ENCODE data around the gene IRF9.

The IRF9 gene

DNA sequence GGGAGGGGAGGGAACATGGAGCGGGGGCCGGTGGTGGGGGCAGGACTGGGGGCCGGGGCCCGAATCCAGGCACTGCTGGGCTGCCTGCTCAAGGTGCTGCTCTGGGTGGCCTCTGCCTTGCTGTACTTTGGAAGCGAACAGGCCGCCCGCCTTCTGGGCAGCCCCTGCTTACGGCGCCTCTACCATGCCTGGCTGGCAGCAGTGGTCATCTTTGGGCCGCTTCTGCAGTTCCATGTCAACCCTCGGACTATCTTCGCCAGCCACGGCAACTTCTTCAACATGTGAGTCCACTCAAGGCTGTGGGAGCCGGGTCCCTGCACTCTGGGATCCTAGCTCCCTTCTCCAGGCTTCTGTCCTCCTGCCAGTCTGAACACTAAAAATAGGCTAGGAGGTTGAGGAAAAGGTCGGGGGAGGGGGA lies 29.5 kb upstream of the IRF9 start:
- no peak for DNase-seq (ENCODE audit: low read depth in 2 of 2)

DNA sequence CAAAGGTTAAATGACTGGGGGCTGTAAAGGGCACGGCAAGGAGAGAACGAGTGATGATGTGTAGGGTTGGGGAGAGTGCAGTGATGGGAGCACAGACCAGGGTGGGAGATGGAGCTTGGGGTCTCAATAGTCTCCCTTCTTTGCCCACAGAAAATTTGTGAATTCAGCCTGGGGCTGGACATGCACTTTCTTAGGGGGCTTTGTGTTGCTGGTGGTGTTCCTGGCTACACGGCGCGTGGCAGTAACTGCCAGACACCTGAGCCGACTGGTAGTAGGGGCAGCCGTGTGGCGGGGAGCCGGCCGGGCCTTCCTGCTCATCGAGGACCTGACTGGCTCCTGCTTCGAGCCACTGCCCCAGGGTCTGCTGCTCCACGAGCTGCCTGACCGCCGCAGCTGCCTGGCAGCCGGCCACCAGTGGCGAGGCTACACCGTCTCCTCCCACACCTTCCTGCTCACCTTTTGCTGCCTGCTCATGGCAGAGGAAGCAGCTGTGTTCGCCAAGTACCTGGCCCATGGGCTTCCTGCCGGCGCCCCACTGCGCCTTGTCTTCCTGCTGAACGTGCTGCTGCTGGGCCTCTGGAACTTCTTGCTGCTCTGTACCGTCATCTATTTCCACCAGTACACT lies 28.9 kb upstream of the IRF9 start:
- no peak for DNase-seq (ENCODE audit: low read depth in 2 of 2)

- no peak for DNase-seq (ENCODE audit: low read depth in 2 of 2)
Measured at GRCh38 chr14:24132976-24133375, 28.1 kb upstream of the IRF9 start.

- DNase-seq (ENCODE audit: low read depth in 2 of 2), result no peak
Measured at GRCh38 chr14:24133735-24134134, 27.3 kb upstream of the IRF9 start.

GRCh38 chr14:24135584-24135833 lies 25.6 kb upstream of the IRF9 start:
- no peak for DNase-seq (ENCODE audit: low read depth in 2 of 2)

DNA sequence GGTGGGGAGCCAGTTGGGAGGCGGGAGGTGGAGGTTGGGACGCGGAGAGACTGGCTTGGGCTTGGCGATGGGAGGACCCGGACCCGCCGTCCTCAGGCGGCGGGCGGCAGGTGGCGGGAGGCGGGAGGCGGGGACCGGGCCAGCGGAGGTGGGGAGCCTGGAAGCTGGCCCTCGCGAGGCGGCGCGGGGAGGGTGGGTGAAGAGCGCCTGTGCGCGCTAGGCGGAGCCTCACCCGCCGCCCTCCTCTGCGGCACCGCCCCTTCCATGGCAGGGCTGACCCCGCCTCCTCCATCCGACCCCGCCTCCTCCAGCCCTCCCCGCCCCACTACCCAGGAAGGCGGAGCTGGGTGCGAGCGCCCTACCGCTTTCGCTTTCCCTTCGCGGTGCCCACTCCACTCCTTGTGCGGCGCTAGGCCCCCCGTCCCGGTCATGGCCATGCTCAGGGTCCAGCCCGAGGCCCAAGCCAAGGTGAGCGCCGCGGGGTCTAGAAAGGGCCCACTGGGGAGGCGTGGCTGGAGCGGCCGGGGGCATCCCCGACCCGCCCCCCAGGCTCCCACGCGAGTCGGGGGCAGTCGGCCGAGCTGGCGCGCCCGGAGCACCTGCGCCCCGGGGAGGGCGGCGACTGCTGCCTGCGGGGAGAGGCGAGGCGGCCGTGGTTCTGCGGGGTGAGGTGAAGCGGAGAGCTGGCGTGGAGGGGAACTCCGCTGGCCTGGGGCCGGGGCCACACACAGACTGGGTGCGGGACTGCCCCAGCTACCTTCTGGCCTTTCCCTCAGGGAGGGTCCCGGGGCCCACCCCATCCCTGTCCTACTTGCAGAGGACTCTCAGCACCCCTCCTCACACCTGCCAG lies 25.0 kb upstream of the IRF9 start, which contains the start of gene PSME1:
Gene PSME1 (plus strand): TSS at position 361 of the 850 bp plus-strand sequence. CDS start 69 bp downstream, at position 430.
- peak; percentile 87 to 93 for DNase-seq (ENCODE audit: low read depth in 2 of 2)

DNA sequence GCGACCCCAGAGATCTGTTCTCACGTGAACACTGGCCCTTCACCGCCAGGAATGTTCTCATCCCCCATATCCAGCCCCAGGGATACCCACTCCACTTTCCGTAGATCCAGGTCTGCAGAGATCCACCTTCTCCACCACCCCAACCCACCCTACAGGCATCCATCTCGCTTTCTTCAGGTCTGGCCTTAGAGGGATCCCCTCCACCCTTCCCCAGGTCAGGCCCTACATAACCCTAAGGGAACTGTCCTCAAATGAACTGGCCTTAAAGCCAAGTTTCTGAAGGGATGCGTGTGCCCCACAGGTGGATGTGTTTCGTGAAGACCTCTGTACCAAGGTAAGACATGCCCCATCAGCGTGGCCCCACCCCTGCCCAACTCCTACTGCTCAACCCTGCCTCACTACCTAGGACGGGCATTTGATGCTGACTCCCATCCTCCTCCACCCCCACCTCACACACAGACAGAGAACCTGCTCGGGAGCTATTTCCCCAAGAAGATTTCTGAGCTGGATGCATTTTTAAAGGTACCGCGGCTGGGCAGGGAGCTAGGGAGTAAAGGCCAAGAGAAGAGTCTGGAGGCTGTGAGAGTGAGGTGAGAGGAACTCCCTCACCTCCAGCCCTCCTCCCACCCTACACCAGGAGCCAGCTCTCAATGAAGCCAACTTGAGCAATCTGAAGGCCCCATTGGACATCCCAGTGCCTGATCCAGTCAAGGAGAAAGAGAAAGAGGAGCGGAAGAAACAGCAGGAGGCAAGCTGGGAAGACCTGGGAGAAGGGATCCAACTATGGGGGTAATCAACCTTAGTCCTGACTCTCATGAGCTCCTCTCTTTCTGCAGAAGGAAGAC lies 24.2 kb upstream of the IRF9 start:
- no peak for DNase-seq (ENCODE audit: low read depth in 2 of 2)

- no peak for DNase-seq (ENCODE audit: low read depth in 2 of 2)
Measured at GRCh38 chr14:24137529-24138395, 23.3 kb upstream of the IRF9 start.

- no peak for DNase-seq (ENCODE audit: low read depth in 2 of 2)
Measured at GRCh38 chr14:24138396-24139271, 22.4 kb upstream of the IRF9 start.

DNA sequence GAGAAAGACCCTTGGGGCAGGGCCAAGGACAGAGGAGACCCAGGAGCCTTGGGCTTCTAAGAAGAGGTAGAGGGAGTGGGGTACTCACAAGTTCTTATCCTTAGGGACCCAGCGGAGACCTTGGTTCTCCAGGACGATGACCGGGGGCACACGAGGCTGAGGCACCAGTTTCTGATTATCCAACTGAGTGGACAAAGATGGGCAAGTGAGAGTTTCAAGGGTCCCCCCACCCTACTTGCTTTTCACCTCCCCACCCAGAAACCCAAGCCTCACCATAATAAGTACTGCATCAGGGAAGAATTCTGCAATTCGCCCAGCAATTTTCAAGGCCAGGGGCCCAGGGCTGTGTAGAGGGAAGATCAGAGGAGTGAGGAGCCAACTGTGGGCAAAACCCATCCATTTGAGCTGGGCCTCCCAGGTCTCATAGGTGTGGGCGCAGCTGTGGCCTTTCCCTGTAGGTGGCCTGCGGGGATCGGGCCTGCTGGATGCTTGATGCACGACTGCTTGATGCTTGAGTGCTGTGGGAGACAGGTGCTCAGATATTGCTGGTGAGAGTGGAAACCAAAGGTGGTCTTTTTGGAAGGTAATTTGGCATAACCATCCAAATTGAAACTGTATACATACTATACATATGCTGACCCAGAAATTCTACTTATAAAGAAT lies 21.7 kb upstream of the IRF9 start:
- no peak for DNase-seq (ENCODE audit: low read depth in 2 of 2)

- DNase-seq (ENCODE audit: low read depth in 2 of 2), result peak; percentile 99 to 100
Measured at GRCh38 chr14:24141097-24141880, 19.8 kb upstream of the IRF9 start, which contains the start of gene EMC9. EMC9 (minus strand) TSS chr14:24141591; CDS start chr14:24141304, 287 bp downstream.

- no peak for DNase-seq (ENCODE audit: low read depth in 2 of 2)
Measured at GRCh38 chr14:24143511-24143910, 17.6 kb upstream of the IRF9 start.

DNA sequence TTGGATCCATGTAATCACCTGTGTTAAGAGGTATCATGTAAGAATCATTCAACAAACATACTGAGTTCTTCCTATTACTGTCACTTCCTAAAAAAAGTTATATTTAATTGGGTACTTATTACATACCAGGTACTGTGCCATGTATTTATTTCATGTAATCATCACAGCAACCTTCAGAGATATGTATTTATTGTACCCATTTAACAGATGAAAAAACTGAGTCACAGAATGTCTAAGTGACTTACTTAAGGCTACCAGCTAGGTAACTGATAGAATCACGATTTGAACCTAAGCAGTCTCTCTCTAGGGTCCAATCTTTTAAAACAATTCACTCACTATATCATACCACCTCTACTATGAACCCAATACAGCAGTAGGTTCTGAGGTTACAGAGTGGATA lies 16.6 kb upstream of the IRF9 start:
- no peak for DNase-seq (ENCODE audit: low read depth in 2 of 2)

- no peak for DNase-seq (ENCODE audit: low read depth in 2 of 2)
Measured at GRCh38 chr14:24145219-24145618, 15.8 kb upstream of the IRF9 start.

DNA sequence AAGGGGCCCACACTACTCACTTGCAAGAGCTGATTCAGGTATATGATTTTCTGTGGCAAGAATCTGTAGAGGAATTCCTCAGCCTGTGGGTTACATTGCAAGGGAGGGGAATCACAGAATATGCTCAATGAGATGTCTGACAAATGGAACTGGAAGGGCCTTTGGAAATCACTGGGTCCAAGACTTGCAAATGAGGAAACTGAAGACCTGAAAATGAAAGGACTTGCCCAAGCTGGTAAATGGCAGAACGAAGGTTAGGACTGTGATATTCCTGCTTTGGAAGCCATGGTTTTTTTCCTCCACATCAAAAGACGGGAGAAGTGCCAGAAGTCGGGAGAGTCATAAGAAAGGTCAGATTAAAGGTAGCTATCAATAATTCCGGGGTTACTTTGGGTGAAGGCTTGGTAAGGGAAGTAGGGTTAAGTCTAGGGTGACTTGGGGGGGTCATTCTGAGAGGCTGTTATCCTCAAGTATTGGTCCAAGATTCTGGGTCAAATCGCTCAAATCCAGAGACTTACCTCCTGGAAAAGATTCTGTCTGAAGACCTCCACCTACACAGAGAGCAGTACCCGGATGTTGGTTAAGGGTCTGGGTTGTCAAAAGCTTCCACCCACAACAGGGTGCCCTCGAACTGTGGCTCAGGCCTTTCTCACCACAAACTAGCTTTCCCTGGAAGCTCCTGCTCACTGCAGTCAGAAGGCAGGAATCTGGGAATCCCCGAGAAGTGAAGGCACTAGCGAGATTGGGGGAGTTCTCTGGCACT lies 15.2 kb upstream of the IRF9 start:
- DNase-seq (ENCODE audit: low read depth in 2 of 2), result no peak

DNA sequence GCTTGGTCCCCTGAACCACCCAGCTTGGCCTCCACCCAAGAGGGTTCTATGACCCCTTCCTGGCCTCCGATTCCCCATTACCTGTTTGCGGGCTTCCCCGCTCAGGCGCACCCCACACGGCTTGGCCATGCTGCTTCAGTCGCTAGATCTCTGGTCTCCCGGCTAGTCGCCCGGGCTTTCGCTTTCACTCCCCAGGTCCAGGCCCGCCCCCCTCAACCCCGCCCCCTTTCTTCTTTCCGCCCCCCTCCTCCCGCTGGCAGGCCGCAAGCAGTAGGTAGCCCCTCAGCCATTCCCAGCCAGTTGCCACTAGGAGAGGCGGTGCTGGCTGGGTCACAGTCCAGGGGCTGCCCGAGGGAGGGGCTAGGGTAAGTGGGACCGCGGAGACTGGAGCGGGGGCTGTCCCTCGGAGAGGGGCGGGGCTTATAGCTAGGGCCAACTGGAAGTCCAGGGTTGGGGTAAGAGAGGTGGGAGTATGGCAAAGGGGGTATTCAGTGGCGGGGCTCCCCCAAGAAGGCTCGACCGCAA lies 14.6 kb upstream of the IRF9 start, which contains the start of gene PSME2:
Gene PSME2 (minus strand): TSS at position 158 of the 525 bp plus-strand sequence. CDS start 29 bp downstream, at position 129.
- peak; percentile 75 to 86 for DNase-seq (ENCODE audit: low read depth in 2 of 2)

DNA sequence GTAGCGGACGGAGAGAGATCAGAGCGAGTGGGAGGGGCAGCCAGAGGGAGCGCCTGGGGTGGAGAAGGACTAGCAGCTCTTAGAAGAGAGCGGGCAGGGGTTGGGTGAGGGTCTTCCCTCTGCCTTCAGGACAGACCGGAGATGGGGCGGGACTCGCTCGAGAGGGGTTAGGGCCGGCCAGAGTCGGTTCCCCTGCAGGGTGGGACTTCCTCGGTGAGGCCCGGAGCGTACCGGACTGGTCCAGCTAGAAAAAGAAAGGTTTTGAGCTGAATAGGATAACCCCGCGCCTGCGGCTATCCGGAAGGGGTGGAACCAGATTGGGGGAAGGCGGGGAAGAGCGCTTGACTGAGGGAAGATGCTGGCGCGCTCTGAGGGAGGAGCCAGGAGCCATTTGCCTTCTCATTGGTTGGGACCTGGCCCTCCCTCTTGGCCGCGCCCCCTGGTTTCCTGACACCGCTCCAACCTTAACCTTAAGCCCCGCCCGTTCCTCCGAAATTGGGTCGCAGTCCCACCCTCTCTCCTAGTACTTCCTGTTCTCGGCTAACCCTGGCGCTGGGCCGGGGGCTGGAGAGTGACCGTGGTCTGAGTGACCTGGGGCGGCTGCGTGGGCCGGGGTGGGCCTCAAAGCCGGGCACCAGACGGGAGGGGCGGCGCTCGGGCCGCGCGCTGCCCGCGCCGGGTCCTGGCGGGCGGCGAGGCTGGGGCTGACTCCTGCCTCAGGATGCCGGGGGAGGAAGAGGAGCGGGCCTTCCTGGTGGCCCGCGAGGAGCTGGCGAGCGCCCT lies 13.9 kb upstream of the IRF9 start, which contains the start of gene RNF31:
Gene RNF31 (plus strand): TSS at position 521 of the 783 bp plus-strand sequence. CDS start 201 bp downstream, at position 722.
- peak; percentile 97 to 98 for DNase-seq (ENCODE audit: low read depth in 2 of 2)
